ENCODE results near the gene ATP5F1D.

ATP5F1D gene

DNA sequence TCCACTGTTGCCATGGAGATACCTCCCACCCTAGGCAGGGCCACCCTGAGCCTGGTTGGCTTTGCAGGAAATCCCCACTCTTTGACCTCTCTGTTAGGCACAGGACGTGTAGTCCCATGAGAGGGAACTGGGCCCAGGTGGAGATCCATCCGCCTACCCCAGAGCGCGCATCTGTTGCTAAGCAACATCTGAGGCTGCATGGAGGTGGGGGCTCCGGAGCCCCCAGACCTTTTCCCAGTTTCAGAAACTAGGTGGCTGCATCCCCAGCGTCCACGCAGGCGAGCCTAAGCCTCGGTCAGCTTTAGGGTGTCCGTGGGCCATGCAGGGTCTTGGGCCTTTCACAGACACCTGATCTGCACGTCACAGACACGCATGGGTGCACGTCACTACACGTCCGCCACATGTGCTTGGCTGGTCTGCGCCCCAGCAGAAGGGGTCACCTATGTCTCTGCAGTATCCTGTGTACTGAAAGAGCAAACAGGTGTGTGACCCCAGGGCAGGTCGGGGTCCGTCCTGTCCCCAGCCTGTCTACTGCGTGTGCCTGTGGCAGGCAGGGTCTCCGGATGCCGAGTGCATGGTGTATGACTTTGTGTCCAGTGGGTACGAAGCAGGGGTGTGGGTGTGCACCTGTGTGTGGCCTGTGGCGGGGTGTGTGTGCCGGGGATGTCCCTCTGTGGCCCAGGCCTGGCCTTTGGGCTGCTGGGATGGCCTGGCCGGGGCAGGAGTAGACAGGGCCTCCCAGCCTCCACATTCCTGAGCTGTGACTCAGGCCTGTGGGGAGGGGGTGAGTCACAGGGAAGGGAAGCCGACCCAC, 23.5 kb downstream of the ATP5F1D start:
- DNase-seq (ENCODE audit: low read depth, low spot score): peak; percentile 81
- Histone ChIP-seq H3K36me3 (ENCODE audit: insufficient read depth, insufficient read length, low read length) (peaks cover 17% of the 10 kb centered on the region), H3K4me1 (ENCODE audit: insufficient read depth, insufficient read length) (peaks cover 47% of the 10 kb centered on the region), H3K27me3 (ENCODE audit: insufficient read depth, insufficient read length) (peaks cover 15% of the 10 kb centered on the region), H3K9ac (ENCODE audit: insufficient read length, low read depth) (peak overlapping the region; percentile 70), H3K9me3 (ENCODE audit: insufficient read depth, low read length) (no peaks in the 10 kb centered on the region), H3K4me3 (ENCODE audit: insufficient read length, low read depth) (no peak overlapping the region)
- TF ChIP-seq SUZ12 (IDR thresholded peaks at IDR 0.05; ENCODE audit: extremely low read depth, insufficient read depth, insufficient read length) (no peak), YY1 (IDR thresholded peaks at IDR 0.05; ENCODE audit: insufficient read depth, insufficient read length) (no peak), ZNF274 (IDR thresholded peaks at IDR 0.05; ENCODE audit: low read depth, low read length) (no peak)

DNA sequence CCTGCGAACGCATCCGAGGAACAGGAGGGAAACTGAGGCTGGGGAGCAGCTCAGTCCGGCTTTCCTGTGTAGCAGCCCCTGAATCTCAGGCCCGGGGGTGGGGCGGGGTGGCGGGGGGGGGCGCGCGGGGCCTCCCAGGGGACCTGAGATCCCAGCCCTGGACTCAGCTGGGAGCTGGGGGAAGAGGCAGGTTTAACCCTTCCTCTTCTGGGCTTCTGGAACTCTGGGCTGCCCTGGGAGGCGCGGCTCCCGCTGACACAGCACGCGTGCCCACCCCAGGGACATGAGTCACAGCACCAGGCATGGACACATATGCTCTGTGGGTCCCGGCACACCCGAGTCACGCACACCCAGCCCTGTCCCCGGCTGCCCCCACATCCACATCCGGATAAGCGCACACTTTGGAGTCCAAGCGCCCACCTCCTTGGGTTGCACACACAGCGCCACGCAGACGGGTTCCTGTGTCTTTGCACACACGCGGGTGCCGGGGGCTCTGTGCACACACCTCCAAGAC, 24.1 kb downstream of the ATP5F1D start:
- peaks cover 41% of the 10 kb centered on the region for H3K4me1 ChIP-seq (ENCODE audit: insufficient read depth, insufficient read length)
- peaks cover 15% of the 10 kb centered on the region for H3K27me3 ChIP-seq (ENCODE audit: insufficient read depth, insufficient read length)
- no peak for DNase-seq (ENCODE audit: low read depth, low spot score)
- H3K9me3 ChIP-seq (ENCODE audit: insufficient read depth, low read length): no peaks in the 10 kb centered on the region
- H3K9ac ChIP-seq (ENCODE audit: insufficient read length, low read depth): peak overlapping the region; percentile 96
- no peak for TF ChIP-seq ZNF274 (IDR thresholded peaks at IDR 0.05; ENCODE audit: low read depth, low read length)
- no peak for TF ChIP-seq YY1 (IDR thresholded peaks at IDR 0.05; ENCODE audit: insufficient read depth, insufficient read length)
- TF ChIP-seq SUZ12 (IDR thresholded peaks at IDR 0.05; ENCODE audit: extremely low read depth, insufficient read depth, insufficient read length): no peak
- H3K4me3 ChIP-seq (ENCODE audit: insufficient read length, low read depth): peak overlapping the region; percentile 70
- peaks cover 24% of the 10 kb centered on the region for H3K36me3 ChIP-seq (ENCODE audit: insufficient read depth, insufficient read length, low read length)

DNA sequence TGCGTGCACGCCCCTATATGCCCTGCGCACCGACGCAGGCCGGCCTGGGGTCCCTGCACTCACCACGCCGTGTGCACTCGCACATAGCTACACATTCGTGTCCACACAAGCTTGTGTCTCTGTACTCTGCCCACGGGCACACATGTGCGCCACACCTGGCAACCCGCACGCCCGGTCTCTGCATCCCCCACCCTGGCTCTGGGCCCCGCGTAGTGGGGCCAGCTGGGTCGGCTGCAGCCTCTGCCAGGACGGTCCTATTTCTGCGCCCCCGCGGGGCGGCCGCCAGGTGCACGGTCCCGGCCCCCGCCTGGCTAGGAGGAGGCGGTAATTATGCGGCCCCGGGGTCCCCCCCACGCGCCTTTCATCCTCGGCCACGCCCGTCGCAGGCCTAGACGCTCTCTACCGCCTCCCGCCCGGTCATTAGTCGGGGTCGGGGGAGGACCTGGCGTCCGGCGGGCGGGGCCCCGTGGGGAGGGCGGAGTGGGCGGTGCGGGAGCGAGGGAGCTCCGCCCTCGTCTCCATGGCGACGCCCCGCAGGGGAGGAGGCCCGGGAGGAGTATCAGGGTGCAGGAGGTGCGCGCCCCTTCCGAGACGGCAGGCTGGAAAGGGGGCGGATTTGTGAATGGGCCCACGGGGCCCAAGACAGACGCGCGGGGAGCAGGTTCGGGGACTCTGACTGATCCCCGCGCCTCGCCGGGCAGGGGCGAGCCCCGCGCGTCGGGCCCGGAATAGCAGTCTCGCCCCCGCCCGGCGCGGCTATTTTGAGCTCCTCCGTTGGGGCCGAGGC, 24.8 kb downstream of the ATP5F1D start:
- peak overlapping the region; percentile 70 for H3K4me3 ChIP-seq (ENCODE audit: insufficient read length, low read depth)
- peaks cover 15% of the 10 kb centered on the region for H3K27me3 ChIP-seq (ENCODE audit: insufficient read depth, insufficient read length)
- H3K9ac ChIP-seq (ENCODE audit: insufficient read length, low read depth): peak overlapping the region; percentile 96
- peaks cover 30% of the 10 kb centered on the region for H3K36me3 ChIP-seq (ENCODE audit: insufficient read depth, insufficient read length, low read length)
- TF ChIP-seq ZNF274 (IDR thresholded peaks at IDR 0.05; ENCODE audit: low read depth, low read length): no peak
- TF ChIP-seq YY1 (IDR thresholded peaks at IDR 0.05; ENCODE audit: insufficient read depth, insufficient read length): no peak
- no peak for TF ChIP-seq SUZ12 (IDR thresholded peaks at IDR 0.05; ENCODE audit: extremely low read depth, insufficient read depth, insufficient read length)
- DNase-seq (ENCODE audit: low read depth, low spot score): no peak
- H3K4me1 ChIP-seq (ENCODE audit: insufficient read depth, insufficient read length): peaks cover 47% of the 10 kb centered on the region
- H3K9me3 ChIP-seq (ENCODE audit: insufficient read depth, low read length): no peaks in the 10 kb centered on the region

DNA sequence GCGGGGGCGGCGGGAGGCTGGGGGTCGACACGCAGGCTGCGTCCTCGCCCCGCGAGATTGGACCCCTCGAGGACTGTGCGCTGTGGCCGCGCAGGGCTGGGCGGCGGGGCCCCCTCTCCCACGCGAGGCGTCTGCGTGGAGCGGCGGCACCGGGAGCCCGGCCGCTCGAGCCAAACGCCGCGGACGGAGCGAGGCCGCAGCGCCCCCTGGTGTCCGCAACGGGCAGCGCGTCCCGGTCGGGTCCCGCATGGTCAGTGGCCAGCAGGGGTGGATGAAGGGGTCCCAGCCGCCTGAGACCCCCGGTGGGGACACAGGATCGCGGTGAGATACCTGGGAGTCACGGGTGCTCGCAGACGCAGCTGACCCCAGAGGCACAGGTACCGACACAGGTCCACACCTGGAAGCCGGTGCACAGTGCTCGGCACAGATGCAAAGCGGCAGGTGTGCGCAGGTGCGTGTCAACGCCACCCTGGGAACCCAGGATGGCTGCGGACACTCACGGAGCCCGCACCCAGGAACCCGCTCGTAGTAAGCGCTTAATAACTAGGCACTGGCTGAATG, 25.4 kb downstream of the ATP5F1D start:
- peak overlapping the region; percentile 62 for H3K4me3 ChIP-seq (ENCODE audit: insufficient read length, low read depth)
- H3K27me3 ChIP-seq (ENCODE audit: insufficient read depth, insufficient read length): peaks cover 15% of the 10 kb centered on the region
- TF ChIP-seq YY1 (IDR thresholded peaks at IDR 0.05; ENCODE audit: insufficient read depth, insufficient read length) (no peak), SUZ12 (IDR thresholded peaks at IDR 0.05; ENCODE audit: extremely low read depth, insufficient read depth, insufficient read length) (no peak), ZNF274 (IDR thresholded peaks at IDR 0.05; ENCODE audit: low read depth, low read length) (no peak)
- H3K36me3 ChIP-seq (ENCODE audit: insufficient read depth, insufficient read length, low read length): peaks cover 37% of the 10 kb centered on the region
- DNase-seq (ENCODE audit: low read depth, low spot score): no peak
- H3K9me3 ChIP-seq (ENCODE audit: insufficient read depth, low read length): no peaks in the 10 kb centered on the region
- H3K9ac ChIP-seq (ENCODE audit: insufficient read length, low read depth): peak overlapping the region; percentile 86
- peaks cover 48% of the 10 kb centered on the region for H3K4me1 ChIP-seq (ENCODE audit: insufficient read depth, insufficient read length)

DNA sequence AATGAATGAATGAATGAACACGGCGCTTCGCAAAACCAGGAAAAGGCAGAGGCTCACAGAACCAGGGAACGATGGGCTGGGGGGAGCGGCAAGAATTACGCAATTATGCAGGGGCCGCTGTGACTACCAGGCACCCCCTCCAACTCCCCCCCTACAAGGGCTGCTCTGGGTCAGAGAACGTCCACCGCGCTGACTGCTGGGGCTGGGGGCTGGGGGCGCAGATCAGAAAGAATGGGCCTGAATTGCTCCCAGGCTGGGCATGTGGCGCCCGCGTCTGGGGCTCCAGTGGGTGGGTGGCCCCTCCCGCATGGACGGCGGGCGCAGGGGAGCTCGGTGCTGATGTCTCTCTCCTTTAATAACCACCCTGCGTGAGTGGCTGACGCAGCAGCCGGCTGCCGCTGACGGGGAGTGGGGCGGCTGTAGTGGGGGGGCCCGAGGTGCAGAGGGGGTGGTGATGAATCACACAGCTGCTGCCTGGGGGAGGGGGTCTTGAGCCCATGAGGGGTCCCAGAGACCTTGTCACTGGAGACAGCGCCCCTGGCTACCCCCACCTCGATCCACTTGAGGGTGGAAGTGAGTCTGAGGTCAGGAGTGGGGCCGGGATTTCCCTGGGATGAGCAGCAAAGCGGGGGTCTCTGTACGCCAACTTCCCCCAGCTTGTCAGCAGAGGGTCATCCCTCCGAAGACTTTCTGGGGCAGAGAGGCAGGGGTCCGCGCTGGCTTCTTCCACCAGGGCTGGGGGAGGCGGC, 26.1 kb downstream of the ATP5F1D start:
- no peak for DNase-seq (ENCODE audit: low read depth, low spot score)
- H3K9ac ChIP-seq (ENCODE audit: insufficient read length, low read depth): peak overlapping the region; percentile 86
- H3K4me3 ChIP-seq (ENCODE audit: insufficient read length, low read depth): peak overlapping the region; percentile 62
- no peak for TF ChIP-seq ZNF274 (IDR thresholded peaks at IDR 0.05; ENCODE audit: low read depth, low read length)
- no peak for TF ChIP-seq YY1 (IDR thresholded peaks at IDR 0.05; ENCODE audit: insufficient read depth, insufficient read length)
- TF ChIP-seq SUZ12 (IDR thresholded peaks at IDR 0.05; ENCODE audit: extremely low read depth, insufficient read depth, insufficient read length): no peak
- H3K27me3 ChIP-seq (ENCODE audit: insufficient read depth, insufficient read length): peaks cover 15% of the 10 kb centered on the region
- H3K9me3 ChIP-seq (ENCODE audit: insufficient read depth, low read length): no peaks in the 10 kb centered on the region
- H3K4me1 ChIP-seq (ENCODE audit: insufficient read depth, insufficient read length): peaks cover 49% of the 10 kb centered on the region
- peaks cover 43% of the 10 kb centered on the region for H3K36me3 ChIP-seq (ENCODE audit: insufficient read depth, insufficient read length, low read length)

DNA sequence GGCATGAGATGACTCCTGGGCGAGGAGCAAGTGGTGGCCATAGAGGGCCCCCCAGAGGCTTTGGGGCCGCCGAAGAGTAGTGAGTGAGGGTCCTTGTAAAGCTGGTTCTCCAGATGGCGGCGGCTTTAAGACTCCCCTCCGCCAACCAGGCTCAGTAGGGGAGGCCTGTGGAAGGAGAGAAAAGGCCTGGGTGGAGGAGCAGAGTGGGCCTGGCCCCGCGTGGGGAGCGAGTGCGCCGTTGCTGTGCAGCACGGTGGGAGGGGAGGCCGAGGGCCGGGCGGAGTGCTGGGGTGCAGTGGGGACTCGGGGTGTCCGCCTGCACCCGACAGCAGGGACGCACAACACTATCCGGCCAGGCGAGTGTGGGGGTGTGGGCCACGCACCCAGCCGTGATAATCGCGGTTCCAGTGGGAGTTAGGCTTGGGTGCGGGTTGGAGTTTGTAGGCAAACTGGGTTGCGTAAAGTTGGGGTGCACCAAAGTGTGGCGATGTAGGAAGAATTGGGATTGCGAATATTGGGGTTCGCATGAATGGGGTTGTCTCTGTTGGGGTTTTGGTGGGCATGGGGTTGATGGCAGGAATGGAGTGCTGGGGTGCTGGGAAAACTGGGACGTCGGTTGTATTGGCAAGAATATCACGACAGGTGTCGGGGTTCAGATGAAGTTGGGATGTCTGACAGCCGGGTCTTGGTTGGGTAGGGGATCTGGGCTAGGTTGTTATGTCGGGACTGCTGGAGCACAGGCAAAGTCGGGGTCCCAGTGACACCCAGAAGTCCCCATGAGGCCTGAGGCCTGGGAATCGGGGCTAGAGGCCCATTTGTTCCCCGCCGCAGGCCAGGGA, 26.9 kb downstream of the ATP5F1D start:
- DNase-seq (ENCODE audit: low read depth, low spot score): no peak
- H3K36me3 ChIP-seq (ENCODE audit: insufficient read depth, insufficient read length, low read length): peaks cover 51% of the 10 kb centered on the region
- H3K4me1 ChIP-seq (ENCODE audit: insufficient read depth, insufficient read length): peaks cover 51% of the 10 kb centered on the region
- H3K9me3 ChIP-seq (ENCODE audit: insufficient read depth, low read length): no peaks in the 10 kb centered on the region
- peak overlapping the region; percentile 31 for H3K4me3 ChIP-seq (ENCODE audit: insufficient read length, low read depth)
- TF ChIP-seq SUZ12 (IDR thresholded peaks at IDR 0.05; ENCODE audit: extremely low read depth, insufficient read depth, insufficient read length) (no peak), ZNF274 (IDR thresholded peaks at IDR 0.05; ENCODE audit: low read depth, low read length) (no peak), YY1 (IDR thresholded peaks at IDR 0.05; ENCODE audit: insufficient read depth, insufficient read length) (no peak)
- H3K9ac ChIP-seq (ENCODE audit: insufficient read length, low read depth): peak overlapping the region; percentile 86
- H3K27me3 ChIP-seq (ENCODE audit: insufficient read depth, insufficient read length): peaks cover 15% of the 10 kb centered on the region
